Measurements from ENCODE around the gene CASP8AP2. TPM values are rescaled to one million over a fixed set of nuclear protein-coding genes. Genes with fewer than 3 reads are reported as not detected.
"Not testable (repeated sequence)": the region's sequence is repeated elsewhere in the genome, so short reads cannot be mapped to it uniquely, and the experiment has no call there.

CASP8AP2 gene
- polyA plus RNA-seq, 1 donor from 2014 or later, result 16.8 TPM

- TF ChIP-seq EP300 (conservative IDR thresholded peaks at IDR 0.05; ENCODE audit: poor library complexity, severe bottlenecking) (no peak), POLR2AphosphoS5 (IDR thresholded peaks at IDR 0.05) (no peak), MXI1 (conservative IDR thresholded peaks at IDR 0.05; ENCODE audit: poor library complexity, severe bottlenecking) (no peak), TAF1 (IDR thresholded peaks at IDR 0.05; ENCODE audit: low read depth) (no peak), REST (IDR thresholded peaks at IDR 0.05; ENCODE audit: borderline replicate concordance) (no peak), SMC3 (conservative IDR thresholded peaks at IDR 0.05; ENCODE audit: poor library complexity) (no peak), CTCF (IDR thresholded peaks at IDR 0.05; ENCODE audit: poor library complexity, severe bottlenecking) (no peak), EZH2 (IDR thresholded peaks at IDR 0.05; ENCODE audit: borderline replicate concordance, insufficient read depth, low read length, poor library complexity, severe bottlenecking) (no peak), RAD21 (conservative IDR thresholded peaks at IDR 0.05) (no peak)
- Histone ChIP-seq H3K9ac (ENCODE audit: low read length) (no peak overlapping the region), H3K79me2 (replicated peaks; ENCODE audit: insufficient read depth, low read length) (no peaks in the 10 kb centered on the region), H4K20me1 (ENCODE audit: insufficient read depth) (no peaks in the 10 kb centered on the region), H3K4me2 (ENCODE audit: low read length) (no peak overlapping the region), H3K27ac (ENCODE audit: low read length) (no peak overlapping the region), H3K4me3 (ENCODE audit: low read length) (no peak overlapping the region), H3K9me3 (ENCODE audit: low read length) (no peaks in the 10 kb centered on the region), H2AFZ (ENCODE audit: low read depth, low read length) (no peak overlapping the region), H3K36me3 (ENCODE audit: insufficient read depth, low read length) (no peaks in the 10 kb centered on the region), H3K27me3 (ENCODE audit: insufficient read depth, low read depth, low read length) (peaks cover 3% of the 10 kb centered on the region), H3F3A (ENCODE audit: insufficient read depth, low read length, poor library complexity, severe bottlenecking) (no peaks in the 10 kb centered on the region), H3K9me2 (ENCODE audit: insufficient read depth, low read length) (no peaks in the 10 kb centered on the region)
Observed at GRCh38 chr6:89888871-89889270, 59.2 kb downstream of the CASP8AP2 start.

GRCh38 chr6:89890845-89891528 is 61.3 kb downstream of the CASP8AP2 start:
- not testable (repeated sequence) for H3K9ac ChIP-seq (ENCODE audit: low read length); H2AFZ ChIP-seq (ENCODE audit: low read depth, low read length); H3F3A ChIP-seq (ENCODE audit: insufficient read depth, low read length, poor library complexity, severe bottlenecking); H3K9me2 ChIP-seq (ENCODE audit: insufficient read depth, low read length); H4K20me1 ChIP-seq (ENCODE audit: insufficient read depth); H3K27ac ChIP-seq (ENCODE audit: low read length); H3K79me2 ChIP-seq (replicated peaks; ENCODE audit: insufficient read depth, low read length); H3K27me3 ChIP-seq (ENCODE audit: insufficient read depth, low read depth, low read length); H3K4me3 ChIP-seq (ENCODE audit: low read length); H3K4me2 ChIP-seq (ENCODE audit: low read length); H3K36me3 ChIP-seq (ENCODE audit: insufficient read depth, low read length); H3K9me3 ChIP-seq (ENCODE audit: low read length)

GRCh38 chr6:89892577-89892976 is 62.9 kb downstream of the CASP8AP2 start:
- not testable (repeated sequence) for H4K20me1 ChIP-seq (ENCODE audit: insufficient read depth); H3K9me2 ChIP-seq (ENCODE audit: insufficient read depth, low read length); H3F3A ChIP-seq (ENCODE audit: insufficient read depth, low read length, poor library complexity, severe bottlenecking); H3K27me3 ChIP-seq (ENCODE audit: insufficient read depth, low read depth, low read length); H3K27ac ChIP-seq (ENCODE audit: low read length); H3K9ac ChIP-seq (ENCODE audit: low read length); H3K79me2 ChIP-seq (replicated peaks; ENCODE audit: insufficient read depth, low read length); H3K36me3 ChIP-seq (ENCODE audit: insufficient read depth, low read length); H3K9me3 ChIP-seq (ENCODE audit: low read length); H3K4me3 ChIP-seq (ENCODE audit: low read length); H2AFZ ChIP-seq (ENCODE audit: low read depth, low read length); H3K4me2 ChIP-seq (ENCODE audit: low read length)
